Activated T-helper 2 cell treated with anti-CD3 and anti-CD28 coated beads, Interferon-gamma antibody, Interleukin-2, Interleukin-4, amounts not matched to agents 10 μg/mL and 5 μg/mL and 100 μg/mL, durations not matched to agents 14 hours and 24 hours and 36 hours (primary cell): ENCODE measurements around the gene IFIT3. TPM values are rescaled to one million over a fixed set of nuclear protein-coding genes. Genes with fewer than 3 reads are reported as not detected.
"Not testable (repeated sequence)": the region's sequence is repeated elsewhere in the genome, so short reads cannot be mapped to it uniquely, and the experiment has no call there.

Experiments used
- DNase-seq: peaks from one replicate; pipeline ENCODE4 v3.0.0; 2021; ENCODE audit warnings: low spot score
- H3K27ac Mint-ChIP-seq: one replicate; pipeline ENCODE4 v1.8.0; 2021; ENCODE audit warnings: mixed read lengths
- H3K27me3 Mint-ChIP-seq: one replicate; pipeline ENCODE4 v1.8.0; 2021; ENCODE audit warnings: low read depth, mixed read lengths
- H3K36me3 Mint-ChIP-seq: one replicate; pipeline ENCODE4 v1.8.0; 2021; ENCODE audit warnings: low read depth, mixed read lengths
- H3K4me1 Mint-ChIP-seq: one replicate; pipeline ENCODE4 v1.8.0; 2021; ENCODE audit warnings: low read depth, mixed read lengths
- H3K4me3 Mint-ChIP-seq: one replicate; pipeline ENCODE4 v1.8.0; 2021; ENCODE audit warnings: low read depth, mild to moderate bottlenecking, moderate library complexity, mixed read lengths
- H3K9me3 Mint-ChIP-seq: one replicate; pipeline ENCODE4 v1.8.0; 2021; ENCODE audit warnings: mixed read lengths
- intact Hi-C: fragments of 100-400 bp; cut with micrococcal nuclease; formaldehyde crosslinking; loops from one replicate; pipeline ENCODE4 v1.15.1; 2023
- total RNA-seq: library from RNA; stranded (reverse); gene quantifications from 2 replicates; pipeline ENCODE4 v1.2.3, GENCODE V29; 2022

The IFIT3 gene, protein sequence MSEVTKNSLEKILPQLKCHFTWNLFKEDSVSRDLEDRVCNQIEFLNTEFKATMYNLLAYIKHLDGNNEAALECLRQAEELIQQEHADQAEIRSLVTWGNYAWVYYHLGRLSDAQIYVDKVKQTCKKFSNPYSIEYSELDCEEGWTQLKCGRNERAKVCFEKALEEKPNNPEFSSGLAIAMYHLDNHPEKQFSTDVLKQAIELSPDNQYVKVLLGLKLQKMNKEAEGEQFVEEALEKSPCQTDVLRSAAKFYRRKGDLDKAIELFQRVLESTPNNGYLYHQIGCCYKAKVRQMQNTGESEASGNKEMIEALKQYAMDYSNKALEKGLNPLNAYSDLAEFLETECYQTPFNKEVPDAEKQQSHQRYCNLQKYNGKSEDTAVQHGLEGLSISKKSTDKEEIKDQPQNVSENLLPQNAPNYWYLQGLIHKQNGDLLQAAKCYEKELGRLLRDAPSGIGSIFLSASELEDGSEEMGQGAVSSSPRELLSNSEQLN
- 0.74 and 0.94 TPM in 2 replicates for total RNA-seq

DNA sequence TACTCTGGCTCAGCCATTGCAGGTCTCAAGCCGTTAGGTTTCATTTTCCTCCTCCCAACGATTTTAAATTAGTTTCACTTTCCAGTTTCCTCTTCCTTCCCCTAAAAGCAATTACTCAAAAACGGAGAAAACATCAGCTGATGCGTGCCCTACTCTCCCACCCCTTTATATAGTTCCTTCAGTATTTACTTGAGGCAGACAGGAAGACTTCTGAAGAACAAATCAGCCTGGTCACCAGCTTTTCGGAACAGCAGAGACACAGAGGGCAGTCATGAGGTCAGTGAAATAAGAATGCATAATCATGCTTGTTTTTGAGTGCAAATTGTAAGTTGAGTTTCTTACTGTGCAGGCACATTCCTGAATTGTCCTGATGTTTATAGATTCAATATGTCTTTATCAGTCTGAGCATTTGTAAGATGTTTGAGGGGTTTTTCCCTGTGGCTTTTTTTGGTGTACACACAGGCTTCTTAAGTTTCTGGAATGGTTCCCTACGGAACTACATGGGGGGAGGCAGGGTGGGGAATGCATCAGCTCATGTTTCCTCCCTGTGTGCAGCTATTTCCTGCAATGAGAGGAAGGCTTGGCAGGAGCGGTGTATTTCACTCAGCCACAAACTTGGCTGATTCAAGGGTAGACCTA, at the start of gene IFIT3:
TSS of gene IFIT3 (plus strand) at position 195 of the 639 bp plus-strand sequence. CDS start at position 272, 77 bp downstream.
- no peaks in the 10 kb centered on the region for H3K36me3 Mint-ChIP-seq
- peaks cover 44% of the 10 kb centered on the region for H3K27me3 Mint-ChIP-seq
- H3K9me3 Mint-ChIP-seq = peaks cover 4% of the 10 kb centered on the region
- intact Hi-C loops = no loop called here
- peaks cover 38% of the 10 kb centered on the region for H3K4me1 Mint-ChIP-seq
- H3K4me3 Mint-ChIP-seq = peak within 1 kb of the TSS; percentile 81
- no peak for DNase-seq
- H3K27ac Mint-ChIP-seq = peak within 1 kb of the TSS; percentile 19

DNA sequence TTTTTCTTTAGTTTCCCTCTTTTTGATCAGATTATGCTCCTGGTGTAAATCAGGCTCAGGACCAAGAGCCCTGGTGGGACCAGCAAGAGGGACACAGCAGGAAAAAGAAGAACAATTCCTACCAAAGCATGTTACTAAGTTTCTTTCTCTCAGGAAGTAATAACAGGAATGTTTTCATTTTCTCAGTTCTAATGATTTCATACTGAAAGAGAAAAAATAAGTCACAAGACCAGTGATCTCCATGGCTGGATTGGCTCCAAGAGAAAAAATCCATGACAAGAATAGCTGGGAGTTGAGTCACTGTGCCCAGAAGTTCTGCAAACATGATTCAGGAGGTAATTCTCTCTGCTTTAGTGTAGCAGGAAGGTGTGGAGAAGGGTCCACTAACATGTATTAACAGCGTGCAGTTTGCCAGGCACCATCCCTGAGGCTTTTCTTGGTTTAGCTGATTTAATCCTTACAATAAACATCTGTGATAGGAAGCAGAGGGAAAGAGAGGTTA, 49.7 kb upstream of the IFIT3 start:
- no peak overlapping the region for H3K27ac Mint-ChIP-seq
- no peaks in the 10 kb centered on the region for H3K9me3 Mint-ChIP-seq
- H3K27me3 Mint-ChIP-seq = peaks cover 36% of the 10 kb centered on the region
- no peaks in the 10 kb centered on the region for H3K36me3 Mint-ChIP-seq
- H3K4me3 Mint-ChIP-seq = no peak overlapping the region
- intact Hi-C loops = no loop called here
- H3K4me1 Mint-ChIP-seq = no peaks in the 10 kb centered on the region
- no peak for DNase-seq

DNA sequence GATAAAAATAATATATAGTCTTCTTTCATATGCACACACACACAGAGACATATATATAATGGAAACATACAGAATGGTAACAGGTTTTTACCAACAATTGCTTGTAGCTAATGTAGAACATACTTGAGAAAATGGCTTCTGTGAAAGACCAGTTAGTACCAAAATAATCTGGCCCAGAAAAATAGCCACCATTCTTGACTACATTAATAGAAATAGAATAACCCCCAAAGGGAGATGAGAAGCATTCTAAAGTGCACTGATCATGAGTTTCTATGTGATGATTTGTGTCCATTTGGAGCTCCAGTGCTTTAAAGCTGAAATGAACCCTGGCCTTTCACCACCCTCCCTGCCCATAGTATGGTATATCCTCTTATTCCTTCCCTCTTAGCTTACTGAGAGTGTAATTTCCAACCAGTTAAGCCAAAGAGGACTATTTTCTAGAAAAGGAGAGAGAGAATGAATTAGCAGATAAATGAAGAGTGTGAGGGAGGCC, 48.9 kb upstream of the IFIT3 start:
- no peak for DNase-seq
- no peaks in the 10 kb centered on the region for H3K9me3 Mint-ChIP-seq
- intact Hi-C loops = no loop called here
- no peaks in the 10 kb centered on the region for H3K4me1 Mint-ChIP-seq
- peaks cover 35% of the 10 kb centered on the region for H3K27me3 Mint-ChIP-seq
- H3K36me3 Mint-ChIP-seq = no peaks in the 10 kb centered on the region
- no peak overlapping the region for H3K4me3 Mint-ChIP-seq
- H3K27ac Mint-ChIP-seq = no peak overlapping the region

DNA sequence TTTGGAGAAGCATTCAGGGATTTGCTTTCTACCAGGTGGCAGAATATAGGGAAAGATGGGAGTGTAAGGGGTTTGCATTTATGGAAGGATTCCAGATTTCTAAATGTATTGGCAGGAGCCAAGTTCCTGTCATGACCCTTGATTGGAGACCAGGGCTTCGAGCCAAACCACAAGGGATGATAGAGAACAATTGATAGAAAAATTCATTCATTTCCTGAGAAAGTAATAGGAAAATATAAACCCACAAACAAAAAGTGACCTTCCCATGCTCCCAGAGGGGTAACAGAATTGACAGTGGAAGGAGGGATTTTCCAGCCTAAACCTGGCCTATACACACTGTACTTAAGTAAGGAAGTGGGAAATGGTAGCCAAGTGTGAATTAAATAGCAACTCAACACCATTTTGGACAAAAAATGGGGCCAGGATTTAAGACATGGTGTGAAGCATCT, 48.4 kb upstream of the IFIT3 start:
- H3K27me3 Mint-ChIP-seq = peaks cover 35% of the 10 kb centered on the region
- no peaks in the 10 kb centered on the region for H3K36me3 Mint-ChIP-seq
- H3K4me3 Mint-ChIP-seq = no peak overlapping the region
- intact Hi-C loops = no loop called here
- H3K9me3 Mint-ChIP-seq = no peaks in the 10 kb centered on the region
- DNase-seq = no peak
- H3K4me1 Mint-ChIP-seq = no peaks in the 10 kb centered on the region
- no peak overlapping the region for H3K27ac Mint-ChIP-seq

DNA sequence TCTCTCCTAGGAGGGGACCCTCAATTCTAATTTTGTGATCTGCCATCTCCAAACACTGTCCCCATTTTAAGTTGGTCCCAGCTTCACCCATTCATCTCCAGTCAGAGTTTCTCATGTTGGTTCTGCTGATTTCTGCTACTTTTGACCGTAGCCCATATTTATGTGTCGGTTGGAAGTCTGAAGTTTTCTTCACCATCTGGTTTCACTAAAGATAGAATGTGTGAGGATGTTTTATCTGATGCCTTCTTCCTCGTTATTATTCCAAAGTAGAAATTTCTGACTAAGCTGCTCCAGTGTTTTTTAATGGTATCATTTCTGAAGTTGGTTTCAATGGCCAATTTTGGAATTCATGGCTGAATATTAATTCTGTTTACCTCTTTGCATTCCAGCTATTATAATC, 47.3 kb upstream of the IFIT3 start:
- no peaks in the 10 kb centered on the region for H3K4me1 Mint-ChIP-seq
- intact Hi-C loops = no loop called here
- no peaks in the 10 kb centered on the region for H3K9me3 Mint-ChIP-seq
- no peak overlapping the region for H3K27ac Mint-ChIP-seq
- no peak for DNase-seq
- H3K27me3 Mint-ChIP-seq = peaks cover 36% of the 10 kb centered on the region
- H3K36me3 Mint-ChIP-seq = no peaks in the 10 kb centered on the region
- no peak overlapping the region for H3K4me3 Mint-ChIP-seq

DNA sequence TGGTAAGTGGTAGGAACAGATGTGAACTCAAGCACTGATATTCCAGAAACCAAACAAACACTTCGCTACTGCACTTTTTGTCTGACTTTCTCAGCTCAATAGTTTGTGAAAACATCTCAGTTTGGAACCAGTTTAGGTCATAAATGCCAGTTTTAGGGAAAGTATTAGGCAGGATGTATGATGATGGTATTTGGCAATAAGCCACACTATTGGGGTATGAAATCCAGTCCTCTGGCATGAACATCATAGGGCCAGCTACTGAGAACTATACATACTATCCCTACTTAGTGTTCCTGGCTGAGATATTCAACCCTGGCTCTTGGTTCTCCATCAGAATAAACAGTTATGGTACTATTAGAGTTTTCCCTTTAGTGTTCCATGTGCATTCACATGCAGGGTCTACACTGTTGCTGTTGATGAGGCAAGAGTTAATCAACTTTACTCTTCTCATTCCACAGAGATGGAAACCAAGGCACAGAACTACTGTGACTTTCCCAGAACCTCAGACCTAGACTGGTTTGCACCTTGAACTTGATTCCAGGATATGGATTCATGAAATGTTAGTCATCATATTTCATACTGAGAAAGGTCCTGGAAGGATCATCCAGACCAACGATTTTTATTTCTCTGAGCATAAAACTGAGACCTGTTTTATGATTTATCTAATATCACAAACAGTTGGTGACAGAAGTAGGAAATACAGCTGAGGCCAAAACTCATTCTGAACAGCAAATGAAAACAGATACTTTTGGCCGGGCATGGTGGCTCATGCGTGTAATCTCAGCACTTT, 46.0 kb upstream of the IFIT3 start:
- no peak for DNase-seq
- Mint-ChIP-seq H3K9me3 (no peaks in the 10 kb centered on the region), H3K4me3 (no peak overlapping the region), H3K36me3 (no peaks in the 10 kb centered on the region), H3K27ac (no peak overlapping the region), H3K27me3 (peaks cover 43% of the 10 kb centered on the region), H3K4me1 (no peaks in the 10 kb centered on the region)
- intact Hi-C loops = no loop called here

DNA sequence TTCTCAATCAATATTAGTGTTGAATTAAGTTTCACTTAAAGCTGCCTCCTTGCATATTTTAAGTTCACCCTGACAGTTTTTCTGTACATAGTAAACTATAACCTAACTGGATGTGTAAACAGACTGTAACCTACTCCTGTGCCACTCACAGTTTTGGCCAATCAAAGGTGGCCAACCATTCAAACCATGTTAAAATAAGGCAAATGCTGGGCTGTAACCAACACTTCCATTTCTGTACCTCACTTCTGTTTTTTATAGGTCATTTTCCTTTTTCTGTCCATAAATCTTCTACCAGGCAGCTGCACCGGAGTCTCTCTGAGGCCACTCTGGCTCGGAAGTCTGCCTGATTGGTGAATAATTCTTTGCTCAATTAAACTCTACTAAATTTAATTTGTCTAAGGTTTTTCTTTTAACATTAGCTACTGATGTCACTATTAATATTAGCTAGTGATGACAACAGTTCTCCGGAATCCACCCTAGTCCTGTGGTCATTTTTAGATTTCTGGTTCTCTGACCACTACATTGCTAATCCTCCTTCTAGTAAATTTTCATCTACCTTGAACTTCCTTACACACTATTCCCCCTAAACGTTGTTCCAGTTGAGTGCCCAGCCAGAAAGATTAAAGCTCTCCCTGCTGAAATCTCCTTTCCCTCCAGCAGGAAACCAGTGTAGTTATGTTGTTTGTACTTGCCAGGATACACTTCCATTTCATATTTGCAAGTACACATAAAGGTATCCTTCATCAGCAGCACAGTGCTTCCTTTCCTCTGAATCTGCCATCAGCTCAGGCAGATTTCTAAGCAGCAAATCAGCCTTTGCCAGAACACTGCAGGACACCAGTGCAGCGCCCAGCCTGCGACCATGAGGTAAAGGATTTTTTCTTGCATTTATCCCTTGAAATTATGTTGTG, 44.5 kb upstream of the IFIT3 start:
- no peaks in the 10 kb centered on the region for H3K9me3 Mint-ChIP-seq
- H3K36me3 Mint-ChIP-seq = no peaks in the 10 kb centered on the region
- peaks cover 30% of the 10 kb centered on the region for H3K27me3 Mint-ChIP-seq
- no peak overlapping the region for H3K27ac Mint-ChIP-seq
- H3K4me1 Mint-ChIP-seq = no peaks in the 10 kb centered on the region
- H3K4me3 Mint-ChIP-seq = no peak overlapping the region
- intact Hi-C loops = no loop called here
- DNase-seq = no peak

DNA sequence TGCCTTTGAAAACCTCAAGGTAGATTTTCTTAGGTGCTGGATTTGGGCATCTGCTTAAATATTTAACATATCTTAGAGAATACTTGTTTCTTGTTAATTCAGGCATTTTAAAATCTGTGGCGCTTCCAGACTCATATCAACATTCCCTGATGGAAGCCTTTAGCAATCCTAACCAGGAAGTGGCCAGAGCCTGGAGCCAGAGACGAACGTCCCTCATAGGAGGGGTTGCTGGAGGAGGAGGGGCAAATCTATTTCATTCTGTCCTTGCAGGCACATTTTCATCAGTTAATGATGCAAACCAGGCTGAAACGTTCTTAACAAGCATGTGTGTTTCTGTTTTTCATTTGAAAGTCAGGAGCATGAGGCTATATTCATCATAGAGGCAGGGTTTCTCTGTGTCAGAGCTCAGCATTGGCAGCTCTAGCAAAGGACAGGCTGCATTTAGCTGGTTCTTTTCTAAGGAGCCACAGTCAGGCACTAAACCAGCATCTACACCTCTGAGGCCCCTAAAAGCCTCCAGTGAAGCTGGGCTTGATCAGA, 43.8 kb upstream of the IFIT3 start:
- DNase-seq = no peak
- H3K36me3 Mint-ChIP-seq = no peaks in the 10 kb centered on the region
- no peaks in the 10 kb centered on the region for H3K4me1 Mint-ChIP-seq
- peaks cover 30% of the 10 kb centered on the region for H3K27me3 Mint-ChIP-seq
- no peaks in the 10 kb centered on the region for H3K9me3 Mint-ChIP-seq
- intact Hi-C loops = no loop called here
- no peak overlapping the region for H3K27ac Mint-ChIP-seq
- H3K4me3 Mint-ChIP-seq = no peak overlapping the region

DNA sequence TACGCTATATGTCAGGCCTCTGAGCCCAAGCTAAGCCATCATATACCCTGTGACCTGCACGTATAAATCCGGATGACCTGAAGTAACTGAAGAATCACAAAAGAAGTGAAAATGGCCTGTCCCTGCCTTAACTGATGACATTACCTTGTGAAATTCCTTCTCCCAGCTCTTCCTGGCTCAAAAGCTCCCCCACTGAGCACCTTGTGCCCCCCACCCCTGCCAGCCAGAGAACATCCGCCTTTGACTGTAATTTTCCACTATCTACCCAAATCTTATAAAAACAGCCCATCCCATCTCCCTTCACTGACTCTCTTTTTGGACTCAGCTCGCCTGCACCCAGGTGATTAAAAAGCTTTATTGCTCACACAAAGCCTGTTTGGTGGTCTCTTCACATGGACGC, 43.1 kb upstream of the IFIT3 start:
- H3K36me3 Mint-ChIP-seq, H3K27ac Mint-ChIP-seq, H3K4me3 Mint-ChIP-seq, DNase-seq, H3K9me3 Mint-ChIP-seq, intact Hi-C loops, H3K4me1 Mint-ChIP-seq: not testable (repeated sequence)
- H3K27me3 Mint-ChIP-seq = peaks cover 27% of the 10 kb centered on the region

DNA sequence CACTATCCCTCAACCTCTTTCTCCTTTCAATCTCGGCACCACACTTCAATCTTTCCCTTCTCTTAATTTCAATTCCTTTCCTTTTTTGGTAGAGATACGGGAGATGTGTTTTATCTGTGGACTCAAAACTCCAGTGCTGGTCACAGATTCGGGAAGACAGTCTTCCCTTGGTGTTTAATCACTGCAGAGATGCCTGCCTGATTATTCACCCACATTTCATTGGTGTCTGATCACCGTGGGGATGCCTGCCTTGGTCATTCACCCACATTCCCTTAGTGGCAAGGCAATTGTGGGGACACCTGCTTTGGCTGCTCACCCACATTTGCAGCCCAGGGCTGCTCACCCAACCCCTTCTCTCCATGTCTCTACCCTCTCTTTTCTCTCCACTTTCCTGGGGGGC, 42.5 kb upstream of the IFIT3 start:
- DNase-seq, H3K4me3 Mint-ChIP-seq, intact Hi-C loops, H3K36me3 Mint-ChIP-seq, H3K4me1 Mint-ChIP-seq, H3K27ac Mint-ChIP-seq, H3K9me3 Mint-ChIP-seq: not testable (repeated sequence)
- H3K27me3 Mint-ChIP-seq = peaks cover 27% of the 10 kb centered on the region

DNA sequence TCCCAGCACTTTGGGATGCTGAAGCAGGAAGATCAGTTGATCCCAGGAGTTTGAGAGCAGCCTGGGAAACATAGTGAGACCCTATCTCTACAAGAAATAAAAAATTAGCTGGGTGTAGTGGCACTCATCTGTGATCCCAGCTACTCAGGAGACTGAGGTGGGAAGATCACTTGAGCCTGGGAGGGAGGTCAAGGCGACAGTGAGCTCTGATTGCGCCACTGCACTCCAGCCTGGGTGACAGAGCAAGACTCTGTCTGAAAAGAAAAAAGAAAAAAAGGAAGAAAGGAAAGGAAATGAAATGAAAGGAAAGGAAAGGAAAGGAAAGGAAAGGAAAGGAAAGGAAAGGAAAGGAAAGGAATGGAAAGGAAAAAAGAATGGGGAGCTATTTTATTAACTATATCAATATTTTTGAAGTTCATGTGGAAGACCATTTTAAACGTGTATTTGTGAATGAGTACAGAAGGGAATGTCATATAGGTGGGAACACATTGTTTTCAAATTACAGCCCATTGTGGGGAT, 33.0 kb upstream of the IFIT3 start:
- H3K4me1 Mint-ChIP-seq = peaks cover 14% of the 10 kb centered on the region
- H3K9me3 Mint-ChIP-seq = peaks cover 15% of the 10 kb centered on the region
- H3K27ac Mint-ChIP-seq = no peak overlapping the region
- intact Hi-C loops = no loop called here
- H3K4me3 Mint-ChIP-seq = no peak overlapping the region
- DNase-seq = no peak
- peaks cover 4% of the 10 kb centered on the region for H3K36me3 Mint-ChIP-seq
- H3K27me3 Mint-ChIP-seq = peaks cover 17% of the 10 kb centered on the region
